ENCODE measurements around the gene LRRC8D.
A peak's percentile ranks its signal among the peaks of the same experiment; 100 is the strongest.

The LRRC8D gene

DNA sequence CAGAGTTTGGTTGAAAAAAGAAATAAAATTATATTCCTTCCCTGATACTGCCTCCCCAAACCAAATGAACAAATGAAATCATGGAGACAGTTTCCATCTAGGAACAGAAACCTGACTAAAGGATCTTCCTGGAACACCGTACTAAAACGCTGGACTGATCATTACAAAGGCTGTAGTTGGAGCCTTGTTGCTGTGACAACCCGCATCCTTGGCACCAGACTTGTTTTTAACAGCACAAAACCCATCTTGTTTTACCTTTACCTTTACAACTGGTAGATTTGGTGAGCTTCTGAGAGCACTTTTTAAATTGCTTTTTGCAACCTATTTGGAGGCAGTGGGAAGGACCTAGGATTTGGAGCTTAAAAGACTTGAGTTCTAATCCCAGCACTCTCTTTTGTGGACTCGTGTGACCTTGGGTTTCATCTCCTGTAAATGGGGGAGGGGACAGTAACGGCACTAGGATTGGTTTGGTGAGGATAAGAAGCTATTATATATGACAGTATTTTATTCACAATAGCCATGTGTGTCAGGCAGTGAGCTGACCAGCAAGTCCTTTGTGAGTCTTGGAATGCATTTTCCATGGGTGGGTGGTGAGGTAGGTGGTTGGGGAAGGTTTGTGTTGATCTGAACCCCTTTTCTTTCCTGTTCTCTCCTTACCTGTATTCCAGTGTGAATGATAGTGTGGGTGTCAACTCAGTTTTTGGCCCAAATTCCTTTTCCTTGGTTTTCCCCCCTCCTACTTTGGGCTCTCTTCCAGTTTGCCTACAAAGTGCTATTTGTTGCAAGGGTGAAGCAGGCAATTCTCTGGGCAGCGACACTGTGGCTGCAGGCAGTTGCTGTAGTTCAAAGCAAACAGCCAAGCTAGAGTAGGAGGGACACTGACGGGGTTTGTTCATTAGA is 12.6 kb downstream of the LRRC8D start:
- DNase-seq (ENCODE audit: low read depth), result no peak

DNA sequence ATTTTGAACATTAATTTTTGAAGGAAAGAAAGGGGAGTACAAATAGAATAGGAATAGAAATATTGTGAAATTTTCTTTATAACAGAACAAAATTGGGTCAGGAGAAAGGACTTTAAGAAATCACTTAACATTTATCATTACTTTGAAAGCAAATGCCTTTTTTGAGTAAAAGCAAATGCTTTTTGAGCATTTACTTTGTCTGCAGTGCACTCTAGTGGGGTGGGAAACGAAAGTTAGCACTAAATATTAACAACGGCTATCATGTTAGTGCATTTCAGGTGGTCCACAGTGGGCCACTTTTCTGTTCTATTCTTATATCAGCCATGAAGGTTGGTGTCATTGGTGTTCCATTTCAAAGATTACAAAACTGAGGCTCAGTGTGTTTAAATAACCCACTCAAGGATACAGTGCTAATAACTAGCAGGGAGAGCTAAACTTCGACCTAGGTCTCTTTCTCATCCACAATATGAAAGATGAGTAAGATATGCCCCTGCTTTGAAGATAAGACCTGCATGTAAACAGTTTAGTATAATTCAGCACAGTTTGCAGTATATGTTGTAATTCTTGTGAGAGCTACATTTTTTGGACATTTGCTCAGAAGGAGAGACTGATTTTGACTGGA is 13.4 kb downstream of the LRRC8D start:
- DNase-seq (ENCODE audit: low read depth), result no peak

DNA sequence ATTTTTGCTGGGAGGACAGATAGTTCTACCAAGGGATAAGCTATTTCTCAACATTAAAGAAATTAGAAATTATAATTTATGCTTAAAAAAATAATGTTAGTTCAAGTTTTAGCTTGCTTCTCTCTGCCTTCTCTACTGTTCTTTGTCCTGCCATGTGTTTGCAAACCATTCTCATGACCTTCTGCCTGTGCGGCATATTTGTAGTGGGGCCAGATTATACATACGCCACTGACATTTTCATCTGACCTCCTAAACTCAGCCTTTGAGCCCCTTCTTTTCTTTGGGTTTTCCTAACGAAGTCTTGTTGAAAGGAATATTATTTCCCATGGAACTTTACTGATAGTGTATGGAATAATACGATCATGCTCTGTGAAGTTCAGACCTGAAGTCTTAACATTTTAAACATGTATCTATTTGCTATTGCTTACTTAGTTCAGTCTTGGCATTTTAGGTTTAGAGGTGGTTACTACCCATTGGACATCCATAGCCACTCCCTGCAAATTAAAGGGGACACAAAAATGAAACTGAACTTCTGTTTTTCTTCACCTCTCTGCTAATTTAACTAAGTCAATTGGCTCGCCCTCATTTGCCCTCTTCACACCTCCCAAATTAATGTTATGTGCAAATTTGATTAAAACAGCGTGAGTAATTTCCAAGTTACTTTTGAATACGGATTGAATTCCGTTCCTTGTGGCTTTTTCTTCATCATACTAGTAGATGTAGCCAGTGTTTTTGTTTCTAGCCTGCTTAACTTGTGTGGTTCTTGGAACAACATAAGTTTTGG is 15.6 kb downstream of the LRRC8D start:
- DNase-seq (ENCODE audit: low read depth), result no peak

- no peak for DNase-seq (ENCODE audit: low read depth)
Measured at GRCh38 chr1:89837036-89837481, 16.2 kb downstream of the LRRC8D start.

- DNase-seq (ENCODE audit: low read depth), result no peak
Measured at GRCh38 chr1:89837510-89837909, 16.7 kb downstream of the LRRC8D start.

GRCh38 chr1:89839516-89839915 is 18.7 kb downstream of the LRRC8D start:
- DNase-seq (ENCODE audit: low read depth), result no peak

DNA sequence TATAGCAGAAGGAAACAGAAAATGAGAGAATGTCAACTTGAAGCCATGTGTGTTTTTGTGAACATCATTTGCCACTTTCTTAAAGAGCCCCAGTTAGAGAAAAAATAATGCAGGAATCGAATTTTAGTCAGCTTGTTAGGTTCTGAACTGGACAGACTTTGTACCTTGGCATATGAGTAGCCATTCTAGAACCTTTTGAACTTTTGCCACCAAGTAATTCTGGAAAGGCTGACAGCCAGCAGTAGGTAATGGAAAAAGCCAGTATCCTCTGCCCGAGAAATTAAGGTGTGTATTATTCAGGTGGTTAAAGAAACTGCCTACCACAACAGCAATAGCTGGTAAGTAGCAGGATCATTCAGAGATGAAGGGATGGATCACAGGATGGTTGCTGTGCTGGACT is 20.7 kb downstream of the LRRC8D start:
- no peak for DNase-seq (ENCODE audit: low read depth)

DNA sequence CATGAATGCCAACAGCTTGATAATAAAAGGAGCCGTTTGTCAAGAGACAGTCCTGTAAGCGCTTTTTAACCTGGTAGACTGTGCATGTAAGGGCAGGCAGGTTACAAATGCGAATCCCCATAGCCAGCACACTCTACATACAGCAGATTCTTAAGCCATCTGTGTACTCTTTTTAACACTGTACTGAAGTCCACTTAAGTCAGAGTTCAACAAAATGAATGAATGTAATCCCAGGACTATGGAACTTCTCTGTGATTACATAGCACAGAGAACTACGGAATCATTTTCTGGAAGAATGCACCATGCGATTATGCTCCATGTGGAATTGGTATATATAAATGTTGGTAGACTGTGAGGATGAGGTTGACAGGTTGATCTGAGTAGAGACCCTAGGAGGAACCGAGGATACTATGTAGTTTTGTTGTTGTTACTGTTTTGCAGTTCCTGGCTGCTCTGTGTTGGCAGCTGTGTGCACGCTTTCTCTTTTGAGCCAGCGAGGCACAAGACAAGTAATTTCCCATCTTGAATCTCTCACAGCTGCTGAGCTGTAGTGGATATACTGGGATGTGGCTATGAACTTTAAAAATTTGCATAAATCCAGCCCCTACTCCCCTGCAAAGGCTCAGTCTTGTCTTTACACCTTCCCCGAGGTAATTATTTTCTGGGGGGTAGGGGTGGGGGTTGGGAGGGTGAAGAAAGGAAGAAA is 21.9 kb downstream of the LRRC8D start:
- DNase-seq (ENCODE audit: low read depth), result no peak

DNA sequence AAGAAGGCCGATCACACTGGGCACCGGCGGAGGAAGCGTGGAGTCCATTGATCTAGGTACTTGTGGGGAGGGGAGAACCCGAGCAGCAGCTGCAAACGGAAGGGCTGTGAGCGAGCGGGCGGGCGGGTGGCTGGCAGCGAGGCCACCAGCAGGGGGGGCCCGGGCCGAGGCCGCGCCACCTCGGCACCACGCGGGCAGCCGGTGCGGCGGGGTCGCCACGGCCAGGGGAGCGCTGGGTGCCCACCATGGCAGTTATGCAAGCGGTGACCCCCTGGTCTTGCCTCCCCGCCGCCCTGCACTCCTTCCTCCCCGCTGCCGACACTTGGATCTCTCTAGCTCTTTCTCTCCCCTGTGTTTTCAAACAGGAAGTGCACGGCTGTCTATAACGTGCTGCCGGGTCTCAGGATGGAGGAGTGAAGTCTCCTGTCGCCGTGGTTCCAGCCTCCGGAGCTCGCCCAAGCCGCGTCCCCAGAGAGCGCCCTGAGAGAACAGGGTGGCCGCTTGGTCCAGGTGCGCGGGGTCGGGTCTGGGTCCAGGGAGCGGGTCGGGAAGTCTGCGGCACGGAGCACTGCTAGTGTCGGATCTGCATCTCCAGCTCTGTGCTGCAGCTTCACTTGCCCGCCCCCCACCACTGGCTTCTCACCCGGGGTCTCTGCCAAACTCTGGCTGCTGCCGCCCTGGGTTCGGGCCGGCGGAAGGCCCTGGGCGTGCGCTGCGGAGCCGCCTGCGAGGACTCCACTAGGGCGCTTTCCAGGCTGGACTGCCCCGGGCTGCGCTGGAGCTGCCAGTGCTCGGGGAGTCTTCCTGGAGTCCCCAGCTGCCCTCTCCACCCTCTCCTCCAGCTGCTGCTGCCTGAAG is 22.7 kb downstream of the LRRC8D start:
- DNase-seq (ENCODE audit: low read depth), result peak; percentile 62

- no peak for DNase-seq (ENCODE audit: low read depth)
Measured at GRCh38 chr1:89844241-89844807, 23.5 kb downstream of the LRRC8D start.

- DNase-seq (ENCODE audit: low read depth), result no peak
Measured at GRCh38 chr1:89844860-89845259, 24.0 kb downstream of the LRRC8D start.

GRCh38 chr1:89847191-89847729 is 26.4 kb downstream of the LRRC8D start:
- no peak for DNase-seq (ENCODE audit: low read depth)

GRCh38 chr1:89850844-89851415 is 30.1 kb downstream of the LRRC8D start:
- no peak for DNase-seq (ENCODE audit: low read depth)

DNA sequence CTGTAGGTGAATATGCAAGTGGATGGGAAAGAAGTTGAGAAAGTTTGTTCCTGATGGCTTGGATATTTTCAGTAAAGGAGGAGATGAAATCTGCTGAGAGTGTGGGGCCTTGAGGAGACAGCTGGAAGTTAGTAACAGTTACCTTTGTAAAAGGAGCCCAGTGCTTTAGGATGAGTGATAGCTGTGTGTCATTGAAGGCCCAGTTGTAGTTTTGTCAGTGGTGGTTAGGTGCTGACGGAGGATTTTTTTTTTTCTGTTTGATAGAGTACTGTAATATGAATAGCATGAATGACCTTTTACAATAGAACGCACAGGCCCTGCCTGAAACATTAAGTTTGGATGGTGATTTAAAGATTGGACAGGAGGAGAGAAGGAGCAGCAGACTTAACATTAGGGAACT is 33.3 kb downstream of the LRRC8D start:
- no peak for DNase-seq (ENCODE audit: low read depth)

DNA sequence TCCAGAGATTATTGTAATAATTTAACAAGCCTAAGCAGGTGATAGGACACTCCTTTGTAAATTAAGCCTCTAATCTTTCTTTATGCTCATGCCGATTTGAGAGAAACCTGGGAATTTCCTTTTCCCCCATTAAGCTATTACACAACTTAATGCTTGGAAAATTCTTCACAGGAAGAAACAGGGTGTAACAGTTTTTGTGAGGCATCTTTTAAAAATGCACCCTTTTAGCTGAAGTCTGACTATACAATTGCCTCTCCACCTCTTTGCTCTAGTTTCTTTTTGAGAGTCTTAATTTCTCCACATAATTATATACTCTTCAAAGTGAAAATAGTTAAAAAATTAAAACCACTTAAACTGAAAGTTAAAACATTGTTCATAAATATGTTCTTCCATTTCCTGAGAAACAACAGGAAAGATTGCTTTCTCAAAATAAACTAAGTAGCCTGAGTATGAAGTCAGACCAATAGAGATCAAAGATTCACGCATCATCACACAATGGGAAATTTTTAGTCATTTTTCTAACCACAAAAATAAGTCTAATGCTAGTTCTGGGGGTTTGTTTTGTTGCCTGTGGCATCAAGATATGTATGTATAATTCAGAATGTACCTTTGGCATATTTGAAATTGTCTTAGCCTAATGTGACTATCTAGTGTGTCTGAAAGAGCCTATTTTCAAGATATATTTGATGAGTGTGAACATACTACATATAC is 34.7 kb downstream of the LRRC8D start:
- DNase-seq (ENCODE audit: low read depth), result no peak

DNA sequence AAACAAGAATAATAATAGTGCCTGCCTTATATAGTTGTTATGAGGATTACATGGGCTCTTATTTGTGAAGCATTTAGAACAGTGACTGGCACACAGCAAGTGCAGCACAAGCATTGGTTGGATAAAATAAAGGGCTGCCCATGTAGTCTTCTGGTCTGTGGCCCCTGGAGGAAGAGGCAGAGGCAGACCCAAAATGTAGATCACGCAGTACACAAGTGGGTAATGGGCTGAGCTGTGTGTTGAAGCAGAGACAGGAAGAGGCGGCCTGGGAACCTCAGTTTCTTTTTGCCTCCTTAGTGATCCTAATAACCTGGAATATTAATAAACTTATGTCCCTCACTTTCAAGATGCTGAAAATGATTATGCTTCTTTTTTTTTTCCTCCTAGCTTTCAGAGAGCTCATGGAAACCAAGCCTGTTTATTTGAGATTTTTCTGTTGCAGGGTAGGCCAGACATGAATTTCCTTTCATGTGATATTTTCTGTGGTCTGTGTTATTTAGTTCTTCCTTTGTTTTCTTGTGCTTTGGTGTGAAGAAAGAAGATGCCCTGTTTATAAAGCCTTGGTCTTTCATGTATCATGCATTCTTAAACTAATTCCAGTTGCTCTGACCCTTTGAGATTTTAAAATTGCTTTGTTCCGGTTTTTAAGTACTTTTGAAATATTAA is 42.5 kb downstream of the LRRC8D start:
- no peak for DNase-seq (ENCODE audit: low read depth)

DNA sequence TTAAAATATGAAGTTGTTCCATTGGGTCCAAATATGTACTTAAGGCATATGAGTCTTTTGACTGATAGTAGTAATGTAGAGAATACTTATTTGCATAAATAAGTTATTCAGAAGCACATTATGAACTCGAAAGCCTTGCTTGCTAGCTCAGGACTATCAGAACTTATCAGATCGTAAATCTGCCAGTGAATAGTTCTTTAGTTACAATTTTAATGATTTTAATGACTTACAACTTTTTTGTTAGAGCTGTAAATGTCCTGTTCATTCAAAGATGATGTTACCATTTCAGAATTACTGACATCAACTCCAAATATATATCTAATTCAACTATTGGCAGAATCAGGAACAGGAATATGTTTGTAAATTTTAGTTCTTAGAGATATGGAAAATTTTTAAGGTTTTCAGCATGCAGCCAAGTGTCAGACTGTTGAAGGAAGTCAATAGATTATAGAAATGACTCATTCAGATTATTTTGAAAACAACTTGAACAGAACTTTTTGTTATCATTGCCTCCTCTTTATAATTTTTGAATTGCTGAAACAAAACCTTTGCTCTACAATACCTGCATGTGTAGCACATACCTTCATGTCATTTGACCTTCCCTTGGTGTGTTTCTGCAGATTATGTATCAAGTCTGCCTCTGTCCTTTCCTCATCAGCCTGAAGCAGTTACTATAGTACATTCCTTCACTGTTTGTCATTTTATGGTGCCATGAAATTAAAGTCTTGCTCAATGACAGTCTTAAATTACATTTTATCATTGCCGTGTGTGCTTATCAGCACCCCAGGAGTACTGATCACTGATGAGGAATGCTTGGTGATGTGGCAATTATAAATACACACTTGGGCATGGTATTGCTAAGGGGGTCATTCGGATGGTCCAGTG is 44.9 kb downstream of the LRRC8D start:
- DNase-seq (ENCODE audit: low read depth), result no peak

DNA sequence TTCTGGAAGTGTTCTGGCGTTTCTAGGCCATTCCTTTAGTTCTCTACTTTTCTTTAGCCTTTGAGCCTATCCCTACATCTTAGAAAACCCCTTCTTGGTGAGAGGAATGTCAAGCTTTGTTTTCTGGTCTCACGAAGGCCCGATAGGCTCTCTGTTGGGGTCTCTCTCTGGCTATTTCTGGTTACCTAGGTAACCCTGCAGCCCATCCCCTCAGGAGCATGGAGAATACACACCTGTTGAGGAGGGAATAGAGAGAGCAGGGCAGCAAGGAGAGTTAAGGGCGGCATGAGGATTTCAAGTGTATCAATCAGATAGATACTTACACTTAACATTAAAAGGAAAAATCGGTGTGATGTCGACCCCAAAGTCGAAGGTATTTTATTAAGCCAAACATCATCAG is 45.7 kb downstream of the LRRC8D start:
- DNase-seq (ENCODE audit: low read depth), result no peak
